Stimulated activated CD4-positive, alpha-beta T cell treated with anti-CD3 and anti-CD28 coated beads, Interleukin-1b, Interleukin-23, amount 100 ng/mL, for 4 hours (primary cell): ENCODE results near the gene SESTD1.
"Not testable (repeated sequence)": the region's sequence is repeated elsewhere in the genome, so short reads cannot be mapped to it uniquely, and the experiment has no call there.

ENCODE experiments used
- DNase-seq, 2 donors: peaks; one replicate each; pipeline ENCODE4 v3.0.0-alpha.2; 2020; ENCODE audit warnings: low read depth in 2 of 2

The SESTD1 gene

DNA sequence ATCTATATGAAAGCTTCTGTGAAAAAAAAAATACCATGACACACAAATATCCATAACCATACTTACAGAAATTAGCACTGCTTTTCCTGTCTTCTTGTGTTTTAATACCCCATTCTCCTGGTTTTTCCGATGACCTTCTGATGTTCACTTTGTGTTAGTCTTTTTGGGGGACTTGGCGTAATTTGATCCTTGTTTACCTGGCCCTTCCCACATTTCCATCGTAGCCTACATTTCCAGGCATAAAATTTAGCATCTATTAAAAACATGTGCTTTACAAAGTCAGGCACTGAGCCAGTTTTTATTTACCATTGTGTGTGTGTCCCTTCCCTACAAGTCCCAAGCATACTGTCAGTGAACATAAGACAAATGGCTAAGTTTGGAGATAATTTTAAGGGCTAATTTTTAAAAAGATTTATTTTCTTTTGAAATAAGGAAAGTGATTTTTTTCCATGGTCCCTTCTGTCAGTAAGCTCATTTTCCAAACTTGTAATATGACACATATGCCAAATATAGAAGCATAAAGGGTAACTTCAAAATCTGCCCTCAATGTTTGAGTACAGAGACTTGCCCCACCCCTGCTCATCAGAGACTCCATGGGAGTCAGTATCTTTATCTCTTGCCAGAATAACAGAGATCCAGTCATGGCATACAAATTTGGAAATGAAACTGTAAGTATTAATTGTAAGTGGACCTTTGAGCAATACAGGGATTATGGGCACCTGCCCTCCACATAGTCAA is 27.3 kb downstream of the SESTD1 start:
- DNase-seq: no peak

DNA sequence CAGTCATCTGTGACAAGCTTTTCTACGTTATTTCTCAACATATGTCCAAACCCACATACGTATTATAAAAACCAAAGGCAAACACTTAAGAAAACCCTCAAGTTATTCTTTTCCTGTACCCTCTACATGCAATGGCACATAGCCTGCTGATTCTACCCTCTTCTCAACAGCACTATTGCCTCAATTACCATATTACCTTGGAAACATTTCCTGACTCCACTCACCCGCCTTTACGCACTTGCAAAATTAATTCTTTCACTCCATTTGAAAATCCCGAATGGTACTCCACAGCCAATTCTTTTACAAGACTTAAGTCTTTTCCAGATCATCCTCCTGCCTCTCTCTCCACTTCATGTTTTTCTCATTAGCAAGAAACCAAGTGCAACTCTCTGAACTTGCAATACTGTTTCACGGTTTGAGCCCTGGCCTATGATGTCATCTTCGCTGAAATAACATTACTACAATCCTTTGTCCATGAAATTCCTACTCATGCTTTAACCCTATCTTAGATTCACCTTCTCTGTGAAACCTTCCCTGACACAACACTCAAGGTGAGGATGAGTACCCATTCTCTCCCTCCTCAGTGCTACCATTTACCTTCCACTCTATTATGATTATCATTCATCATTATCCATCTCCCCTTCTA is 29.0 kb downstream of the SESTD1 start:
- DNase-seq: no peak

DNA sequence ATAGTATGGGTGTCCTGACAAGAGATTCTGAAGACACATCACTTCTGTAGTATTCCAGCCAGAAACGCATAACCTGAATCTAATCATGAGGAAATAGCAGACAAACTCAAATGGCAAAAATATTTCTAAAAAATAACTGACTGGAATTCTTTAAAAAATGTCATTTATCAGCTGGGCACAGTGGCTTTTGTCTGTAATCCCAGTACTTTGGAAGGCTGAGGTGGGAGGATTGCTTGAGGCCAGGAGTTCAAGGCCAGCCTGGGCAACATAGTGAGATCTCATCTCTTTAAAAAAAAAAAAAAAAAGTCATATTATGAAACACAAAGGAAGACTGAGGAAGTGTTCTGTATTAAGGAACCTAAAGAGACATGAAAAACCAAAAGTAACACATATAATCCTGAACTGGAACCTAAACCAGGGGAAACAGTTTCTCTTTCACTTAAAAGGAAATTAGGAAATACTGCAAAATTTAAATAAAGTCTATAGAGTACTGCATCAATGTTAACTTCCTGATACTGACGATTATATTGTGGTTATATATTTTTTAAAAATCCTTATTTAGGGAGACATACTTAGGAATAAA is 29.9 kb downstream of the SESTD1 start:
- DNase-seq: no peak

DNA sequence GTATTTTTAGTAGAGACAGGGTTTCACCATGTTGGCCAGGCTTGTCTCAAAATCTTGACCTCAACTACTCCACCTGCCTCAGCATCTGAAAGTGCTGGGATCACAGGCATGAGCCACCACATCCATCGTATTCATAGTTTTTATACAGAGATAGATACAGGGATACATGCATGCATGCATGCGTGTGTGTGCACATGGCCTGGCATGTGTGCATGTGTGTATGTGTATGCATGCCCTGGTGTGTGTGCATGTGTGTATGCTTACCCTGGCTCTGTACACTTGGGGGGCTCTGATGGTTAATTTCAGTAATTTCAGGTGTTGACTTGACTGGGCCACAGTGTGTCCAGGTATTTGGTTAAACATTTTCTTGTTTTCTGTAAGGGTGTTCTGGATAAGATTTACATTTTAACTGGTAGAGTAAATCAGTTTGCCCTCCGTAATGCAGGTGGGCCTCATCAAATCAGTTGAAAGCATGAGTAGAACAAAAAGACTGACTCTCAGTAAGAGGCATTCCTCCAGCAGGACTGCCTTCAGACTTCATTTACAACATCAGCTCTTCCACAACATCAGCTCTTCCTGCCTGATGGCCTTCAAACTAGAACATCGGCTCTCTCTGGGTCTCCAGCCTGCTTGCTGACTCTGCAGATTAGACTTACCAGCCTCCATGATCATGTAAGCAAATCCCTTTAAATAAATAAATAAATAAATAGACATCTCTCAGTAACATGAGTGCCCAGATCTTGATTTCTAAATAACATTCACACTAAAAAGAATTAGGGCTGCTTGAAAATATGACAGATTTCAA is 30.8 kb downstream of the SESTD1 start:
- DNase-seq: no peak

DNA sequence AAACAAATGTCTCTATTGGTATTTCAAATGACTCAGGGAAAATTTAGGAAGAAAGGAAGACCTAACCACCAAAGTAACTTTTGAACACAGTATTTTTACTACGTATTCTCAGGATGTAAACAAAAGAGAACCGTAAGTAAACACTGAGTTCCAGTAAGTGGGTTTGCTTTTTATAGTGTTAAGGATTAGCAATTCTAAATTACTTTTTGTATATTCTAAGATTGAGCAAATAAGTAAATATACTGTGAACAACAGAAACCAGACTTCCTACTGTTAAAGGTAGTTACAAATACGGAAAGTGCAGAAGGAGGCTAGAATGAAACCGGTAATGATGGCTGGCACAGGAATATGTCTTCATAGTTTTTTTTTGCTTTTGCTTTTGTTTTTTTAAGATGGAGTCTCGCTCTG is 31.5 kb downstream of the SESTD1 start:
- no peak for DNase-seq

DNA sequence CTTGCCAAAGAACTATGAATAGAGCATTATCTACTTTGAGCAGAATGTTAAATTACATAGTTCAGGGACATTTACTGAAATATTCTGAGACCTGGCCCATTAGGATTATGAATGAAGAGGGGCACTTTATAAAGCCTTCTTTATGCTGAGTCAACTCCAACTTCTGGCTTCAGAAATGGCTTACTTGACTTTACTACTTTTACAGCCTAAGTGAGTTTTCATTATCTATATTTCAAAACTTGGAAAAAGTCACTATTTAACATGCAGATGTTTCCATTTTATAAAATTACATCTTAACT is 37.7 kb downstream of the SESTD1 start:
- no peak for DNase-seq

DNA sequence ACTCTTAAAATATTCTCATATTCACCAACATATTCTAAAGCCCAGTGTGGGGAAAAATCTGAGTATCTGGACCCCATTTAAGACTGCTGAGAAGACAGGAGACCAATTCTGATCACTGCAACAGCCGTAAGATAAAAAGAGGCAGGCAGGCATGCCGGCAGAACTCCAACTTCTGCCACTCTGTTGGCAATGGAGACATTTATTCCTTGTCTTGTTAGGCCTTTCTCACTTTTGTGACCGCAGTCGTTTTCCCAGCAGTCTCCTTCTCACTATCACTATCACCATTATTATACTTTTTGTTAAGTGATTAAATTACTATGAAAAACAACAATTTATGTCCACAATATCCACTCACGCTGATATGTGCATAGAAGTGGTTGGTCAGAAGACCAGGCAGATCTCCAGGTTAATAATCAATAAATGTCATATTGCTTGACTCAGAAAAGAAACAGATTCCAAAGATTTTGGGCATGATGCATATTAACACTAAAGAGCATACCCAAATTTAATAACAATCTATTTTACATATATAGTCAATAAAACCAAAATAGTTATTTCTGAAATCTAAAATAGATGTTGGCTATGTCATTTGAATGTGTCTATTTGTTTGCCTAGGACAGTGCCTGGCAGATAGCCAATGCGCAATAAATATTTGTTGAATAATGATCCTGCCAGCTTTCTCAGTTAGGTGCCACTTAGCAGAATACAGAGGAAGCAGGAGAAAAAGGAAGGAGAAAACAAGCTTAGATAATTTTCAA is 38.2 kb downstream of the SESTD1 start:
- DNase-seq: no peak

DNA sequence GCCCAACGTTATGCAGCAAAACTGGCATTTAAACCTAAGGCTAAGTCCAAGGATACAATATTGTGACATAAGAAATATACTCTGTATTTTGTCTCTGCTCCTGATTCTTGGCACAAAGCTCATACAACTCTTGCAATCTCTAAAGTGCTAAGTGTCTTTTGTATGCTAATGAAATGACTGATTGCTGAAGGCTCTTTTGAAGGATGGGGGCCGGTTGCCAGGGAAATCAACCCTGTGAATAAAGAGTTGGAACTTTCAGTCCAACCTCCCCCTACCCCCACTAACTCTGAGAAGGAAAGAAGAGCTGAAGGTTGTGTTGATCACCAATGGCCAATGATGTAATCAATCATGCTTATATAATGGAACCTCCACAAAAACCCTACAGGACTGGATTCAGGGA is 40.3 kb downstream of the SESTD1 start:
- no peak for DNase-seq

DNA sequence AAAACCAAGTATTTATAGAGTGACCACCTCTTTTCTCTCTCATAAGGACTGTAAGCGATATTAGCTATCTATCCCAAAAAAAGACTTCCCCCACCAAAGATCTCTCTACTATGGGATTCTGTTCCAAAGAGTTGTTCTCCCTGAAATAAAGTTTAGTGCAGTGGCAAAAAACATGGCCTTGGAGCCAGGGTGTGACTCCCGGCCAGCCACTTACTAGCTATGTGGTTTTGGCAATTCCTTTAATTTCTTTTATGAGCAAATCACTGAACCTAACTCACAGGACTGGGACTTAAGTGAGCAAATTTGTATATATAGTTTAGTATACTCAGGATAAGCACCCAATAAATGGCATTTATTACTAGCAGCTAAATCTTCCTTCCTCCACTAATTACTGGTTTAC is 42.6 kb downstream of the SESTD1 start:
- DNase-seq: no peak

DNA sequence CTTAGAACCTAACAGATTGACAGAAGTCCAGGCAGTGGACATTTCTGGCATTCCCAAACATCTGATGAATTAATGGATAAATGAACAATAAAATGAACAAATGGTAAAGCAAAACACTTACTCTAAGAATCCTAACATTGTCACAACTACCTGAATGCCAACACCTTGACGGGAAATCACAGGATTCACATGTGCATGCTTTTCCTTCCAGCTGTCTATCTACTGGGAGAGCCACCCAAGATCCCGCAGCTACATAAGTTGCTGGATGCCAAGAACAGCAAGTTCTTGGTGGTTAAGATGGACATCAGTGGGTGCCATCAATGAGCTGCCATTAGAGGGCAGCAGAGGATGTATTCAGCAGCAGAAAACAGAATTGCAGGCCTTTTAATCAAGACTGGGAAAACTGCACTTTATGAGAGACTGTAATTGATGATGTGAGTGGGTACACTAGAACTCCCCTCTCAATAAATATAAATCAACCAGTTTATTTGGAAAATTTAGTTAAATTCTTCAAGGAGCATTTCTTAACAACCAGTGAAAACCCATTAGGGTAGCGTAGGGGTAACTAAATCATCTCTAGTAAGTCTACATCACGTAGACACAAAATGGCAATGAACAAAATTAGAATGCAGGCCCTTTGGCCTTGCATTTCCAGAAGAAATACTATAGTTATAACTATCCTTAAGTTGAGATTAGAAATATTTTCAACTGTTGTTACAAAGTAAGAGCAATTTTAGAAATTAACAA is 45.6 kb downstream of the SESTD1 start:
- DNase-seq: peak; percentile 1 to 30

DNA sequence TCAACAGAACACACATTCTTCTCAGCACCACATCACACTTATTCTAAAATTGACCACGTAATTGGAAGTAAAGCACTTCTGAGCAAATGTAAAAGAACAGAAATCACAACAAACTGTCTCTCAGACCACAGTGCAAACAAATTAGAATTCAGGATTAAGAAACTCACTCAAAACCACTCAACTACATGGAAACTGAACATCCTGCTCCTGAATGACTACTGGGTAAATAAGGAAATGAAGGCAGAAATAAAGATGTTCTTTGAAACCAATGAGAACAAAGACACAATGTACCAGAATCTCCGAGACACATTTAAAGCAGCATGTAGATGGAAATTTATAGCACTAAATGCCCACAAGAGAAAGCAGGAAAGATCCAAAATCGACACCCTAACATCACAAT is 50.0 kb downstream of the SESTD1 start:
- DNase-seq: not testable (repeated sequence)

DNA sequence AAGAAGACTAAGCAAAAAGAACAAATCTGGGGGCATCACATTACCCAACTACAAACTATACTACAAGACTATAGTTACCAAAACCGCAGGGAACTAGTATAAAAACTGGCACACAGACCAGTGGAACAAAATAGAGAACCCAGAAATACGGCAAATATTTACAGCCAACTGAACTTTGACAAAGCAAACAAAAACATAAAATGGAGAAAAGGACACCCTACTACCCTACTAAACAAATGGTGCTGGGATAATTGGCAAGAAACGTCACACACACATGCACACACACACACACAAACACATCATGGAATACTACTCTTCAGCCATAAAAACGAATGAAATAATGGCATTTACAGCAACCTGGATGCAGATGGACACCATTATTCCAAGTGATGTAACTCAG is 53.3 kb downstream of the SESTD1 start:
- DNase-seq: no peak

DNA sequence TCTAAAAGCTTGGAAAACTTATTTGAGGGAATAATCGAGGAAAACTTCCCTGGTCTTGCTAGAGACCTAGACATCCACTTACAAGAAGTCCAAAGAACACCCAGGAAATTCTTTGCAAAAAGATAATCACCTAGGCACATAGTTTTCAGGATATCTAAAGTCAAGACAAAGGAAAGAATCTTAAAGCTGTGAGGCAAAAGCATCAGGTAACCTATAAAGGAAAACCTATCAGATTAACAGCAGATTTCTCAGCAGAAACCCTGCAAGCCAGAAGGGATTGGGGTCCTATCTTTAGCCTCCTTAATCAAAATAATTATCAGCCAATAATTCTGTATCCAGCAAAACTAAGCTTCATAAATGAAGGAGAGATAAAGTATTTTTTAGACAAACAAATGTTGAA is 56.4 kb downstream of the SESTD1 start:
- not testable (repeated sequence) for DNase-seq

DNA sequence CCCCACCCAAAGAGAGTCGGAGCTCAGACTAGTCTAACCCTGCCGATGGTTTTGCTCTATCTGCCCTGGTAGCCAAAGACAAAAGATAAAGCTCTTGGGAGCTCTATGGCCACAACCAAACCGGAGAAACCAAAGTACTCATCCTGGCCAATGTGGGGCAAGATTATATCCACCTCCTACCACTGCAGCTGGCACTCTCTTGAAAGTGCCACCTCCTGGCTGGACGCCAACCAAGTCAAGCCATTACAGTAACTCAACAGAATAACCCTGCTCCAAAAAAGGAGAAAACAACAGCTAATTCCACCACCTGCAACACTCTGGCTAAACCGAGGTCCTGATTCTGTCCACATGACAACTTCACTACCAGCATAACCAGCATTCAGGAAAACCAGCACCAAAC is 57.6 kb downstream of the SESTD1 start:
- no peak for DNase-seq

DNA sequence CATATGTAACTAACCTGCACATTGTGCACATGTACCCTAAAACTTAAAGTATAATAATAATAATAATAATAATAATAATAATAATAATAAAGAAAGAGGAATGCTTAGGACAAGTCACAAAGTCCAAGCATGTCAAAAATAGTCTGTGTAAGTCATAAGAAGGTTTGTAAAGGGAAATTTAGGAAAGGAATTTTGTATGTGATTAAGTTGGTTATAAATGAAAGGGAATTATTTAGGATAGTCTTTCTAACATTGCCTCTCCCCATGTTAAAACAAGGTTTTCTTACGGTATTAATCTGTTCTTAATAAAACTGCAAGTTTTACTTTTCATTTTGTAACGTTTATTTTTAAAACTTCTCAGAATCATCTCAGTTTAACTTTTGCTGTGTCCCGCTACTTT is 62.8 kb downstream of the SESTD1 start:
- no peak for DNase-seq

DNA sequence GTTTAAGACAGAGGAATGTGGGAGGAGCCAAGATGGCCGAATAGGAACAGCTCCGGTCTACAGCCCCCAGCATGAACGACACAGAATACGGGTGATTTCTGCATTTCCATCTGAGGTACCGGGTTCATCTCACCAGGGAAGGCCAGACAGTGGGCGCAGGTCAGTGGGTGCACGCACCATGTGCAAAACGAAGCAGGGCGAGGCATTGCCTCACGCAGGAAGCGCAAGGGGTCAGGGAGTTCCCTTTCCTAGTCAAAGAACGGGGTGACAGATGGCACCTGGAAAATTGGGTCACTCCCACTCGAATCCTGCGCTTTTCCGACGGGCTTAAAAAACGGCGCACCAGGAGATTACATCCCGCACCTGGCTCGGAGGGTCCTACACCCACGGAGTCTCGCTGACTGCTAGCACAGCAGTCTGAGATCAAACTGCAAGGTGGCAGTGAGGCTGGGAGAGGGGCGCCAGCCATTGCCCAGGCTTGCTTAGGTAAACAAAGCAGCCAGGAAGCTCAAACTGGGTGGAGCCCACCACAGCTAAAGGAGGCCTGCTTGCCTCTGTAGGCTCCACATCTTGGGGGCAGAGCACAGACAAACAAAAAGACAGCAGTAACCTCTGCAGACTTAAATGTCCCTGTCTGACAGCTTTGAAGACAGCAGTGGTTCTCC is 68.6 kb downstream of the SESTD1 start:
- DNase-seq: not testable (repeated sequence)

DNA sequence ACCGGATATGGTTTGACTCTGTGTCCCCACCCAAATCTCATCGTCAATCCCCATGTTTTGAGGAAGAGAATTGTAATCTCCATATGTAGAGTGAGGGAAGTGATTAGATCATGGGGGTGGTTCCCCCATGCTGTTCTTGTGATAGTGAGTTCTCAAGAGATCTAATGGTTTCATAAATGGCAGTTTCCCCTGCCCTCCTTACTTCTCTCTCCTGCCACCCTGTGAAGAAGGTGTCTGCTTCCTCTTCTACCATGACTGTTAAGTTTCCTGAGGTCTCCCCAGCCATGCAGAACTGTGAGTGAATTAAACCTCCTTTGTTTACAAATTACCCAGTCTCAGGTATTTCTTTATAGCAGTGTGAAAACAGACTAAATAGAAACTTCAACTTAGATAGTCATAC is 69.5 kb downstream of the SESTD1 start:
- DNase-seq: no peak

DNA sequence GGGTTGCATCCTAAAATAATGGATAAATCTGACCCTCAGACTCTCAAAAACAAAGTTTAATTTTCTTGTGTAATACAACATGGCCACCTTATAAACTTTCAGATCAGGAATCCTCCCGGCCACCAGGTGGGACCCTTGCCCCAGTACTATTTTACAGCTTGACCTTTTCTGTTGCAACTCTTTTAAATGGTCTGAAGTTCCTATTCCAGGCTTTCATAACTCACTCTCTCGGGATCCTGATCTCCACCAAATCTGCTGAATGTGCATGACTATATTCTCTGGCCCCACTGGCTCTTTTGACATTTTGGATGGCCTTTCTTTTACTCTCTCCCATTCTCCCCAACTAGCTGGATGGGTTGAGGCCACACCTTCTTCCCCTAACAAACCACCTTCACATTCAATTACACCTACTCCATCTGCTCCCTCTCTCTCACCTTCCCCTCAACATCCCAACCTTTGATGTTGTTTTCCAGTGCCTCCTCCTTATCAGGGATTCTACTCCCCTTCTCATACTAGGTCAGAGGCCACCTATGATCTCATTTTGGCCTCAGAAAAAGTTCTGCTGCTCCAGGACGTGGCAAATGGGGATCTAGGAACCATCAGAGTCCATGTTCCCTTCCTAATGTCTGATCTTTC is 70.8 kb downstream of the SESTD1 start:
- no peak for DNase-seq

DNA sequence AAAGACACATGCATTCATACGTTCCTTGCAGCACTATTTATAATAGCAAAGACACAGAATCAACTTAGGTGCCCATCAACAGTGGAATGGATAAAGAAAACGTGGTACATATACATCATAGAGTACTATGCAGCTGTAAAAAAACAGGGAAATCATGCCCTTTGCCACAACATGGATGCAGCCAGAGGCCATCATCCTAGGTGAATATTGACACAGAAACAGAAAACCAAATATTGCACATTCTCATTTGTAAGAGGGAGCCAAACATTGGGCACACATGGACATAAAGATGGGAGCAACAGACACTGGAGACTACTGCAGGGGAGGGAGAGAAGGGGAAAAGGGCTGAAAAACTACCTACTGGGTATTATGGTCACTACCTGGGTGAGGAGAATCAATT is 73.5 kb downstream of the SESTD1 start:
- no peak for DNase-seq

DNA sequence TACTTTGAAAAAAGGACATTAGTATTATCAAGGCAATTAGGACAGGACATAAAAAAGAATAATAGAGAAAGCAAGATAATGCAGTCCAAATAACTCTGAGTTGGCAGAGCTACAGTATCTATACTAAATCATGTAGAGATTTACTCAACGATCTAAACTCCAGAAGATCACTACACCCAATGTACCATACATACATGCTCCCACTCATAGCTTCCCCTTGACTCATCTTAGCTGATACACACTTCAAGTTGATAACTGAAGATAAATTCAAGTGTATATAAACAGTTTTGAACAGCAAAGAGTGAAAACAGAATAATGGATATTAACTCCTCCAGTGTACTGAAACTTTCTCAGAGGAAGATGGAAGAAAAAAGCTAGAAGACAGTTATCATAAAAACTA is 78.5 kb downstream of the SESTD1 start:
- no peak for DNase-seq
